ENCODE results near the gene FAM13A.
"Not testable (repeated sequence)": the region's sequence is repeated elsewhere in the genome, so short reads cannot be mapped to it uniquely, and the experiment has no call there.

Gene FAM13A

GRCh38 chr4:89056953-89057398 lies at the start of gene FAM13A:
Gene FAM13A, minus strand, starts transcription at chr4:89057185. Its CDS starts 221 bp downstream, at chr4:89056964.
- peak; percentile 84 for FAIRE-seq

DNA sequence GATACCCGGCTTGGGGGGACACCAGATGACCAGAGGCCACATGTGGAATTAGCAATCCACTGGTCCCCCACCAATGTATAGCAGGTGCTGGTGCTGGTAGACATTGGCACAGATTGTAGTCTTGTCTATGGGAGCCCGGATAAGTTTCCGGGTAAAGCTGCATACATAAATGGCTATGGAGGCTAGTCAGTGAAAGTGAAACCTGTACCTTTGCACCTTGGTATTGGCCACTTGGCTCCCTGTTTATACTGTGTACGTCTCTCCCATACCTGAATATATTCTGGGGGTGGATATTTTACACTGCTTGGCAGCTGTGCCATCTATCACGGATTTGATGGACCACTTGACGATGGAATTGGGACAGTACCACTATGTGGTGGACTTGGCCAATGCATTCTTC lies 48.7 kb upstream of the FAM13A start:
- FAIRE-seq: no peak

- FAIRE-seq: no peak
Observed at GRCh38 chr4:89101256-89102161, 44.5 kb upstream of the FAM13A start.

DNA sequence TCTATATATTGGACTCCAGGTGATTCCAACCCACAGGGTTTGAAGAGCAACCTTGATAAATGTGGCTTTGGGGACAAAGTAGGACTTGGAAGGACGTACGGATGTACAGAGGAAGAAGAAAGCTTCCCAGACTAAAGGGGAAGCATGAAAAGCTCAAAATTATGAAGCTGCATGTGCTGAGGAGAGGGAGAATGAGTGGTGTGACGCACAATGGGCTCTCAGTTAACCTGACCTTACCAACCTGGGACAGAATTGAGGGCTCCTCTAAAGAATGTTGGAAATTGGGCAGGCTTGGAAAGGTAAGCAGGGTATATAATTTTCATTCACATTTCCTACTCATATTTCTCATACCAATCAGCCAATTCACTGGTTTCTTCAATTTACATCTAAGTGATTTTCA lies 43.9 kb upstream of the FAM13A start:
- no peak for FAIRE-seq

- no peak for FAIRE-seq
Observed at GRCh38 chr4:89099471-89099870, 42.5 kb upstream of the FAM13A start.

- FAIRE-seq: no peak
Observed at GRCh38 chr4:89099034-89099433, 42.0 kb upstream of the FAM13A start.

GRCh38 chr4:89078300-89078699 lies 21.3 kb upstream of the FAM13A start:
- no peak for FAIRE-seq

DNA sequence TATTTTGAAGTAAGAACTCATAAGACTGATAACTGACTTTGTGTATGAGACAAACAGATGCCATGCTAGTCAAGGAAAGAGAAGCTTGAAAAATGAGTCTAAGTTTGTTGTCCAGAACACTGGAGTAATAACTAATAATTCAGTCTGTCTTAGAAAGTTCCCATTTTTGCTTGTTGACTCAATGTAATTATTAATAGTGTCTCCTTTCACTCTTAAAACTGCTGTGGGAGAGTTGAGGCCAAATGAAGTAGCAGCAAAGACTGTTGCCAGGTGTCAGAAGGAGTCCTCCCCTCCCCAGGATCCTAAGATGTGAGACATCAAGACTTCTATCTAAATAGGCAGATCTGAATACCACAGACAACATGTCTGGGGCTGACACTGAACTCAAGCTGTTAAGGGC lies 20.8 kb upstream of the FAM13A start:
- no peak for FAIRE-seq

- no peak for FAIRE-seq
Observed at GRCh38 chr4:89072921-89073320, 15.9 kb upstream of the FAM13A start.

DNA sequence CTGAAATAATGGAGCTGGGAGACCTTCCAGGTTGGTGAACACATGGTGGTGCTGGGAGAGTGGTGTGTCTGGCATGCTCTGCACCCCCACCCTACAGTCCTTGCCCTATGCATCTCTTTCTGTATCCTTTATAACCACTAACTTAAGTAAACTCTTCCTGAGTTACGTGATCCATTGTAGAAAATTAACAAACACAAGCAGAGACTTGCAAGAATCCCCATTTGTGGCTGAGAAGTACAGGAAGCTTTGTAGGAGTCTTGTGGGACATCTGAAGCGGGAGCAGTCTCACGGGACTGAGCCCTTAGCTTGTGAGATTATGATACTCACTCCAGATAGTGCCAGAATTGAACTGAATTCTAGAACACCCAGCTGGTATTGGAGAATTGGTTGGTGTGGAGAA lies 14.3 kb upstream of the FAM13A start:
- no peak for FAIRE-seq

DNA sequence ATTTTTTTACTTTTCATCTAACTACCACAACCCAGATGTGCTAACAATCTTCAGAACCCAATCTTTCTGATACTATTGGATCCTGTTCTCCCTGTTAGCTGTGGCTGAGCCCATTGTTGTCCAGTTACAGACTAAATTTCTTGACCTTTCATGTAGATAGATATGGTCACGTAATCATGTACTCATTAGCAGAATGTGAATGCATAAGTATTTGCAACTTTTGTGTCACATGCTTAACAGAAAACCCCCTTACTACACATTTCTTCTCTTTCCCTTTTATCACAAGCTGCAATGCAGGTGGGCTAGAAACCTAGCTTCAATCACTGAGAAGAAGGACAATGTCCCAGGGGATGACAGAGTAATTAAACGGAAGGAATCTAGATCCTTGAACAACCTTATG lies 13.1 kb upstream of the FAM13A start:
- FAIRE-seq: no peak

GRCh38 chr4:89069481-89069880 lies 12.5 kb upstream of the FAM13A start:
- no peak for FAIRE-seq

GRCh38 chr4:89067417-89067816 lies 10.4 kb upstream of the FAM13A start:
- FAIRE-seq: no peak

- no peak for FAIRE-seq
Observed at GRCh38 chr4:89064848-89065247, 7.9 kb upstream of the FAM13A start.

DNA sequence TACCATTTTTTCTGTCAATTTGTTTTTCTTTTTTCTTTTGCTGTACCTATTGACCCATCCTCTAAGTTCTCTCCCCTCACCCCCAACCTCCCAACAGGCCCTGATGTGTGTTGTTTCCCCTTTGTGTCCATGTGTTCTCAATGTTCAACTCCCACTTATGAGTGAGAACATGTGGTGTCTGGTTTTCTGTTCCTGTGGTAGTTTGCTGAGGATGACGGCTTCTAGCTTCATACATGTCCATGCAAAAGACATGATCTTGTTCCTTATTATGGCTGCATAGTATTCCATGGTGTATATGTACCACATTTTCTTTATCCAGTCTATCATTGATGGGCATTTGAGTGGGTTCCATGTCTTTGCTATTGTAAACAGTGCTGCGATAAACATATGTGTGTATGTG lies 859 bp upstream of the FAM13A start:
- FAIRE-seq: not testable (repeated sequence)

- peak; percentile 19 for FAIRE-seq
Observed at GRCh38 chr4:89056292-89056952, 563 bp downstream of the FAM13A start.

GRCh38 chr4:89055157-89056080 lies 1.6 kb downstream of the FAM13A start:
- FAIRE-seq: no peak

- FAIRE-seq: no peak
Observed at GRCh38 chr4:89054627-89055026, 2.4 kb downstream of the FAM13A start.

DNA sequence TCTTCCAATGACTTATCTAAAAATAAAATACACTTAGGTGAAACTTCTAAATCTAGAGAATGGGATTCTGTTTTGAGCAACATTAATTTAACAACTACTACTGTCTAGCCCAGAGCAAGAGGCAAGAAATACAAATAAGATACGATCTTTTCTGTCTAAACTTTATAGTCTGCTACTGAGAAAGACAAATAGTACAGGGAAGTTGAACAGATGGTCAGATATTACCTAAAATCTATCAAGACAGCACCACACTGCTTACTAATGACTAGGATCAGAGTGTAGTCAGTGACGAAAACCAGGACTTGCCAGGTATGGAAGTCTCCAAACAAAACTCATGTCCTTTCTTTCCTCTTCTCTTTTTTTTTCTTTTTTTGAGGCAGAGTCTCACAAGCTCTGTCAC lies 7.1 kb downstream of the FAM13A start:
- no peak for FAIRE-seq

DNA sequence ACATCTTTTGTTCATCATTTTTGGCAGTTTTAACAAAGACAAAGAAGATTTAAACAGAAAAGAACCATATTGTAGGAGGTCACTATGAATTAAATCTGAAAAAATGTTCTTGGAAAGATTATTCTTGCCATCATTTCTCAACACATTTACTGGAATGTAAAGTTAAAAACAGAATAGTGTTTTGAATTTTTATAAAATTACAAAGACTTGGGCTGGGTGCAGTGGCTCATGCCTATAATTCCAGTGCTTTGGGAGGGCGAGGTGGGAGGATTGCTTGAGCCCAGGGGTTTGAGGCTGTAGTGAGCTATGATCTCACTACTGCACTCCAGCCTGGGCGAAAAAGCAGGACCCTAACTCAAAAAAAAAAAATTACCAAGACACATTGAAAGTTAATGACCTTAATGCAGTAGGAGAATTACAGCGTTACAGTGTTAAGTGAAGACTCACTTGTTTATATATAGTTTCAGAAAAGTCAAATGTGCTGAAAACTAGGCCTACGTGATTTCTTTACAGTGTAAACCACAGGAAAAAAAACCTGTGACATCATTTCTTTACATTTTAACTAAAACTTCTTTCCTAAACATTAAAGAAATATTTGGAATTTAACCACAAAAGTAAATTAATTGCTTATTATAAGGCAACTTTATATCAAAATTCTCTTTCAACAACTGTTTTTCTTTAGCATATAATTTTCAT lies 7.9 kb downstream of the FAM13A start:
- no peak for FAIRE-seq

DNA sequence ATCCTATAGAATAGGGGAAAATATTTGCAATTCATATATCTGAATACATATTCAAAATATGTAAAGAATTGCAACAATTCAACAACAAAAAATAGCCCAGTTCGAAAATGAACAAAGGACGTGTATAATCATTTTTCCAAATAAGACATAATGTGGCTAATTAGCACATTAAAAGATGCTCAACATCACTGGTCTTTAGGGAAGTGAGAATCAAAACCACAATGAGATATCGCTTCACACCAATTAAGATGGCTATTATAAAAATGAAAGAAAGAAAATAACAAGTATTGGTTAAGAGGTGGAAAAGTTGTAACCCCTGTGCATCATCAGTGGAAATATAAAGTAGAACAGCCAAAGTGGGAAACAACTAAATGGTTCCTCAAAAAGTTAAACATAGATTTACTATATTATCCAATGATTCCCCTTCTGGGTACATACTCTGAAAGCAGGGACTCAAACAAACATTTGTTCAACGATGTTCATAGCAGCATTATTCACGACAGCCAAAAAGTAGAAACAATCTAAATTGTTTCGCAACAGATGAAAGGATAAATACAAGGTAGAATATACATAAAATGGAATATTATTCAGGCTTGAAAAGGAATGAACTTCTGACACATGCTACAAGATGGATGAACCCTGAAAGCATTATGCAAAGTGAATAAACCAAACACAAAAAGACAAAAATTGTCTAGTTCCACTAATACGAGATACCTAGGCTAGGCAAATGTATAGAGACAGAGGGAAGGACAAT lies 12.7 kb downstream of the FAM13A start:
- no peak for FAIRE-seq

GRCh38 chr4:89042055-89042454 lies 14.9 kb downstream of the FAM13A start:
- no peak for FAIRE-seq

All from TTC549 (cell line).